Stimulated activated CD8-positive, alpha-beta memory T cell treated with anti-CD3 and anti-CD28 coated beads, Interleukin-15, amount 100 ng/mL, for 4 hours (primary cell): ENCODE data around the gene IDUA.

Source experiments
- DNase-seq, 2 donors: peaks; one replicate each; pipeline ENCODE4 v3.0.0-alpha.2; 2020; ENCODE audit warnings: low read depth in 2 of 2

Gene IDUA

GRCh38 chr4:1000686-1001260 lies 13.9 kb downstream of the IDUA start:
- no peak for DNase-seq

- DNase-seq, result no peak
Measured at GRCh38 chr4:1001561-1002130, 14.8 kb downstream of the IDUA start.

GRCh38 chr4:1002131-1002630 lies 15.3 kb downstream of the IDUA start:
- DNase-seq, result no peak

- DNase-seq, result no peak
Measured at GRCh38 chr4:1002631-1003251, 15.9 kb downstream of the IDUA start.

GRCh38 chr4:1003271-1004070 lies 16.6 kb downstream of the IDUA start:
- DNase-seq, result no peak

GRCh38 chr4:1004071-1004418 lies 17.2 kb downstream of the IDUA start:
- DNase-seq, result no peak

- no peak for DNase-seq
Measured at GRCh38 chr4:1004557-1005485, 18.0 kb downstream of the IDUA start.

GRCh38 chr4:1006856-1007255 lies 20.0 kb downstream of the IDUA start:
- DNase-seq, result no peak

- no peak for DNase-seq
Measured at GRCh38 chr4:1008840-1009541, 22.1 kb downstream of the IDUA start.

GRCh38 chr4:1009542-1010394 lies 22.9 kb downstream of the IDUA start:
- DNase-seq, result peak; percentile 43 to 53

GRCh38 chr4:1010395-1011021 lies 23.7 kb downstream of the IDUA start:
- DNase-seq, result peak; percentile 29

GRCh38 chr4:1011022-1011665 lies 24.3 kb downstream of the IDUA start, which contains the start of gene FGFRL1:
TSS of gene FGFRL1 (plus strand) at chr4:1011626. CDS start at chr4:1012486, 860 bp downstream.
- DNase-seq, result peak; percentile 78 to 79

GRCh38 chr4:1011666-1012033 lies 24.8 kb downstream of the IDUA start:
- no peak for DNase-seq

GRCh38 chr4:1012034-1012739 lies 25.3 kb downstream of the IDUA start:
- DNase-seq, result peak; percentile 11 to 23

GRCh38 chr4:1013225-1014073 lies 26.6 kb downstream of the IDUA start:
- DNase-seq, result no peak

GRCh38 chr4:1014291-1015167 lies 27.7 kb downstream of the IDUA start:
- no peak for DNase-seq
